ENCODE data around the gene ERCC1.
"Not testable (repeated sequence)": the region's sequence is repeated elsewhere in the genome, so short reads cannot be mapped to it uniquely, and the experiment has no call there.

ERCC1 gene

DNA sequence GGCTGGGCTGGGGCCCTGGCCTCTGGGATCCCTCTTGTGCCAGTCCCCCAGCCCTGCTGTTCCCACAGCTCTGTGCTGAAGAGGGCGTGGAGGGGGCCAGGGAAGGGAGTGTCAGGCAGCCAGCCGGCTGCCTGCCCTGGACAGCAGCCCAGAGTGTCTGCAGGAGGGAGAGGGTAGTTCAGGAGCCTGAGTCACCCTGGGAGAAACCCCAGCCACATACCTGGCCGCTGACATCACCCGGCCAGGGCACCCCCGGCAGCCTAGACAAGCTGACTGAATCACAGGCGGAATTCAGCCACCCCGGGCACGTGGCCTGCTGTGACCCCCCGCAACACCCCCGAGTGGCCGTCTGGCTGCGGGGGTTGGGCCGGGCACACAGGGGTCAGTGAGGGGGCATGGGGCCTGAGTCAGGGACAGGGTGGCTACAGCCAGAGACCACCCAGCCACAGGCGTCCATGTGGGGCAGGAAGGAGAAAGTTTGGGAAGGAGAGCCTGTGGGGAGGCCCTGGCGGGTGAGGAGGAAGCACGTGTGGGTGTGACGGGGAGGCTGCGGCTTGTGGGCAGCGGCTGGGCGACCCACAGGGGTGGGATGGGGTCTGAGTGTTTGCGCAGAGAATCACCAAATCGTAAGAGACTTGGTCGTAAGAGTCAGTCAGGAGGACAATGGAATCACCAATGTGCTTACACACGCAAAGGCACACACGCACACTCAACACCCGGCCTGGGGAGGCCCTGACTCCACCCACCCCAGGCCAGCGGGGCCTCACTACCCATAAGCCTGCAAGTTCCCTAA lies 32.2 kb upstream of the ERCC1 start:
- DNase-seq = peak; percentile 68

DNA sequence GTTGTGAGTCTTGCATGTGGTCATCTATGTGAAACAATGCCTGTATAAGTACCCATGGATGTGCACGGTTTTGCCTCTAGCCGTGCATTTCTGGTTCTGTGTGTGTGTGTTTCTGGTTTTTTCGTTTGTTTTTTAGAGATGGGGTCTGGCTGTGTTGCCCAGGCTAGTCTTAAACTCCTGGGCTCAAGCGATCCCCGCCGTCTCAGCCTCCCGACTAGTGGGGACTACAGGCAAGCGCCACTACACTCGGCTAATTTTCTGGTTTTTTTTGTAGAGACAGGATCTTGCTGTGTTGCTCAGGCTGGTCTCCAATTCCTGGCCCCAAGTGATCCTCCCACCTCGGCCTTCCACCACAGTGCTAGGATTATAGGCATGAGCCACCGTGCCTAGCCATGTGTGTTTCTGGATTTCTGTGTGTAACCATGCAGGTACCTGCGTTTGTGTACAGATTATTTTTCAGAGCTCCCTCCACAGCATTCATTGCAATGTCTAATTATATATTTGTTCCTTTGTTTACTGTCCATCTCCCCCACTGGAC lies 28.2 kb upstream of the ERCC1 start:
- DNase-seq = no peak

DNA sequence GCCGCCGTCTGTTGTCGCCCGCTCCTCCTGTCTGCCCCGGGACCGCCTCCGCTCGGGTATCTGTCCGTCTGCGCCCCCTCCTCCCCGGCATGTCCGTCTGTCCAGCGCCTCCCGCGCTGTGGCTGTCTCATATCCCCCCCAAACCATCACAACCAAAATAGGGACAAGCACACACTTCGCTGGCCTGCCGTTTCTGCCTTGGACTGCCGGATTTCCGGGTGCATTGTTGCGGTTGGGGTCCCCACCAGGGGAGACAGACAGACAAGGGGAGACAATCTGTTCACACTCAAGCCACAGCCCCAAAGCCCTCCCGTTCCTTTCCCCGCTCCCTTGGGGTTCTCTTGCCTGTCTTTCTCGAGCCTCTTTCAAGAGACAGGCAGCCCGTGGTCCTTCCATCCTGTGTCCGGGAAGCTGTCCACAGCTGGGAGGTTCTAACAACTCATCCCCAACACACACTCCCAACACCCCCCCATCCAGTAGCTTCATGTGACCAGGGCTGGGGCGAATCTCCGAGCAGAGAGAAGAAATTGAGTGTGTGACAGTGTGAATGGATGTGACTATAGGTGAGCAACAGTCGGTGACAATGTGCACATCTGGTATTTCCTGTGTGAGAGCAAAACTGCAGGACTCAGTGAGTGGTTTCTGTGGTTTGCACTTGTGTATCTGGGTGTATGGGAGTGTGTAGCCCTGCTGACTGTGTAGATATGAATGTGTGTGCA lies 27.6 kb upstream of the ERCC1 start:
- peak; percentile 59 for DNase-seq

DNA sequence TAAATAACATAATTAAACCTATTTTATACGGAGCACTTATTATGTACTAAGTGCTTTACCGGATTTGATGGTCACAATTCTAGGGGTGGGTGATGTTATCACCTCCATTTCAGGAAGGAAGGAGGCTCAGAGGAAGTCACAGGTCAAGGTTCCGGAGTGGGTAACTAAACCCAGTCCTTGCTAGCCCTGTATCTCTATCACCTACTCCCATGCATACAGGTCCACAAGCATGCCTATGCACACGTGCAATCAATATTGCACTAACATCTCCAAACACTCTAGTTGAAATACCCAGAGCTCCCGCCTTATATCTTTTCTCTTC lies 26.3 kb upstream of the ERCC1 start:
- DNase-seq = peak; percentile 36

DNA sequence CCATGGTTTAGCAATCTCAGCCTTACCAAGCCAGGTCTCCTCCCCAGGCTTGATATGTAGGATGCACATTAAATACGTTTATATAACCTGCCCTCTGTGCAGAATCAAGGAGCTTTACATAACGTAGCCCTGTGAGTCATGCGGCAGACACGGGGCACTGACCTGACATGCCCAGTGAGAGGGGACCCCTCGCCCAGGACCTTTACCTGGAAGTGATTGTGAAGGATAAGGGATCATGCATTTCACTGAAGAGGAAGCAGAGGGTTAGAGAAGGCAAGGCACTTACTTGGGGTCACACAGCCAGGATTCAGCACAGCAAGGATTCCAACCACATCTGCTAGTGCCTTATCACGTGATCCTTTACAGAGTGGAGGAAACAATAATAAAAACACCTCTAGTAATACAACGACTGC lies 25.2 kb upstream of the ERCC1 start:
- DNase-seq = peak; percentile 21

DNA sequence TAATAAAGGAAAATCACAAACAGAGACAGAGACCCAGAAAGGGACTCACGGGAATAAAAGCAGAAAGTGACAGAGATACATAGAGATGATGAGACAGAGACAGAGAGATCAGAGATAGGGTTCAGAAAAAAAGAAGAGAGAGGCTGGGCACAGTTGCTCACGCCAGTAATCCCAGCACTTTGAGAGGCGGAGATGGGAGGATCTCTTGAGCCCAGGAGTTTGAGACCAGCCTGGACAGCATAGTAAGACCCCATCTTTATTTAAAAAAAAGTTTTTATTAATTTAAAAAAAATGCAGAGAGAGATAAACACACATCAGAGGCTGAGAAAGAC lies 24.7 kb upstream of the ERCC1 start:
- DNase-seq = no peak

DNA sequence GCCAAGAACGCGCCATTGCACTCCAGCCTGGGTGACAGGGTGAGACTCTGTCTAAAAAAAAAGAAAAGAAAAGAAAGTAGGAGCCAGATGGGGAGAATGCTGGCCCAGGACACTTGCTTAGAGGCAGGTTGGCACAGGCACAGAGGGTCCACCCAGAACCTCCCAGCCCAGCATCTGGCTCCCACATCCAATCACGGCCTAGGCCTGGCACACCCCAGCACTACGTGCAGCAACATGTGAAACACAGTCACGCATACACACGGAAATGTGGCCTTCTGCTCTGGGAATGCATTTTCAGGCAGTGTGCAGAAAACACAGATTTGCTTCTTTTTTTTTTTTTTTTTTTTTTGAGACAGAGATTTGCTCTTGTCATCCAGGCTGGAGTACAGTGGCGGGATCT lies 23.2 kb upstream of the ERCC1 start:
- DNase-seq = no peak

DNA sequence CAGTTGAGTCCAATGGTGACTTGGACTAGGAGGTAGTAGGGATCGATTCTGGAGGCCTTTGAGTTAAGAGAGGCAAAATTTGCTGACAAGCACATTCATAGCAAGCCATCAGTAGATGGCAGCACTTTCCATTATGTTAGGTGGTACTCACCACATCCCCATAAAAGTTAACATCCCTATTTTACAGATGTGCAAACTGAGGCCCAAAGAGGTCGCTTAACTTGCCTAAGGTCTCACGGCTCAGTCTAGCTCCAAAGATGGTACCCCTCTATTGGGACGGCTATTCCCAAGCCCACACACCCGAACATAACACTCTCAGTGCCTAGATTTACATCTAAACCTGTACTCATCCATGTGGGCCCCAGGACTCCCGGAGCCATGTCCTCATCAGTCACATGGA lies 22.6 kb upstream of the ERCC1 start:
- no peak for DNase-seq

DNA sequence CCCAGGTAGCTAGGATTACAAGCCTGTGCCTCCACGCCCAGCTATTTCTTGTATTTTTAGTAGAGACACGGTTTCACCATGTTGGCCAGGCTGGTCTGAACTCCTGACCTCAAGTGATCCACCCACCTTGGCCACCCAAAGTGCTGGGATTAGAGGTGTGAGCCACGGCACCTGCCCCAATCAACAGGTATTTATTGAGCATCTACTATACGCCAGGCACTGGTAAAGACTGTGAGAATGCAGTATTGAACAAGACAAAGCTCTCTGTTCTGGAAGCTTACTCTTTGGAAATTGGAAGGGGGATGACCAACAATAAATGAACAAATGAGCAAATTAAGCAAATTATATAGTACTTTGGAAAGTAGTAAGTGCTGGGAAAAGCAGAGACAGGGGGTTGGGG lies 21.4 kb upstream of the ERCC1 start:
- no peak for DNase-seq

DNA sequence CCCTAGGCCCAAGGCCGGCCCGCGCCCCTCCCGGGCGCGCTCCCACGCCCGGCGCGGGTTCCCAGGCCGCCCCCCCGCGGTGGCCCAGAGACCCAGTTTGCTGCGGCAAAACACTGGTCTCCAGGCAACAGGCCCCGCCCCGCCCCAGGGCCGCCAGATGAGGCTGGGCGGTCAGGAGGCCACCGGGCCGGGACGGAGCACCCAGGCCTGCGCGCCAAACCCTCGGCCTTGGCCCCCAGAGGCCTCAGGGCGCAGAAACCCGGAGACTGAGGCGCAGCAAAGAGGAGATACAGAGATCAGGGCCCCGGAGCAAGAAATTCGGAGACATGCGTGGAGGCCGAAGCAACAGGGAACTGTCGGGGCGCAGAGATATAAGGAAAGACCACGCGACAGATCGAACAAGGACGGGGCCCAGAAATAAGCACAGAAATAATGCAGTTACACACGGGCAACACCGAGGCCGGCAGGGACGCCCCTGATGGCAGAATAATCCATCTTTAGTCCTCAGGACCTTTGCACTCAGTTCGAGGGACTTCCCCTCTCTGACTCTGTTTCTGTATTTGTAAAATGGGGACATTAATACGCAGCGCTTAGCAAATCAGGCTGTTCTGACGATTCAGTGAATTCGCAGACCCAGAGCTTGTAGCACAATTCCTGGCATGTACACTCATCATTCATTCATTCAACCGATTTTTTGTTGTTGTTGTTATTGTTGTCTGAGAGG lies 20.8 kb upstream of the ERCC1 start:
- peak; percentile 75 for DNase-seq

DNA sequence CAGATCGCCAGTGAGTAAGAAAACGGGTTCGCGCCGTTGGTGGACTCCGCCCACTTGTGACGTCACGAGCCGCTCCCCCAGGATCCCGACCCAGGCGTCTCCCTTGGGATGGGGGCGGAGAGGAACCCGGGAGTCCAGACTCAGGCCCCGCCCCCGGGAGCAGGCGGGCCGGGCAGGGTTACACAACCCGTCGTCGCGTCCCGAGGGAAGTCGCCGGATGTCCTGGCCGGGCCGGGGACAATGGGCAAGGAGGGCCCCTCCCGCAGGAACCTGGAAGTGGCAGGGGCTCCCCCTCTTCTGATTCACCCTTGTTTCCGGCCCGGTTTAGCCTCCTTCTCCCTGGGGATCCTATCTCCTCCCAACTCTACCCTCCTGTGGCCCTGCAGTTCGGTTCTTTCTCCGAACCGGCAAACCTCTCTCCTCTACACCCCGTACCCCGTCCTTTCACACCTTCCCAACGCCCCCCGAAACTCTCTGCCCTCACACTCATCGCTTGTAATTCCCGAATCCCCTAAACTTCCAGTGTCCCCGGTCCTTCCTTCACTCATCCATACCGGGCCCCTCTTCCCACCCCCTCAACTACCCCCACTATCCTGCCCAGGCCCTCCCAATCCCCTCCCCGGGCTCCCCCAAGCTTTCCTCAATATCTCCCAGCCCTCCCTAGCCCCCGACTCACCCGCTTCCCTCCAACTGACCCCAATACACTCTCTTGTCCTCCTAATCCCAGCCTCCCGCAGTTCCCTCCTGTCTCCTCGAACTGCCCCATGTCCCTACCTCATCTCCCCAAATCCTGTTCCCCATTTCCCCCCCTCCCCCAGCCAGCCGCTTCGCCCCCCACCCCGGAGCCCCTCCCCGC lies 20.0 kb upstream of the ERCC1 start:
- peak; percentile 30 for DNase-seq

DNA sequence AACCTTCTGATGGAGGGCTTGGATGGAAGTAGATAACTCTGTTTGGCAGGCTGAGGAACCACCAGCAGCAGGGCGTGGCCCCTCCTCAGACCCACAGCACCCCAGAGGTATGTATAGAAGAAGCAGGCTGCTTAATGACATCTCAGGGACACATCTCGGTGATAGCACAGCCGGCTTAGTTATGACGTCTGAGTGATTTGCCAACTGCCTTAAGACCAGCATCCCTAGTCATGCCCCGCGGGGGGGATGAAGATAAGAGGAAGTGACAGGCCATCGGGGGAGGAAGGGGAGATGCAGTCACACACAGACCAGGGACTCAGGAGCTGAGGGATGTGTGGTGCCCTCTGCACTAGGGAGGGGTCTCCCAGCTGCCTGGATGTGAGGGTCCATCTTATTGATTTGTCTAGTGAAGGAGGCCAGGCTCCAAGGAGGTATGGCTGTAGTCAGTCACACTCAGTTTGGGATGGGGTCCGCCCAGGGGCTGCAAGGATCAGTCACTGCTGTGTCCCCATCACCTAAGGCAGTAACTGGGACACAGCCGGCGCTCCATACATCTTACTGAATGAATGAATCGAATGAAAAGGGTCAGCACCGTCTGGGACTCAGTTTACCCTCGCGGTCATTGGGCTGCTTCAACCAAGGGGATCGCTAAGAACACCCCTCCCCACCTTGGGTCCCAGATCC lies 19.2 kb upstream of the ERCC1 start:
- peak; percentile 30 for DNase-seq

DNA sequence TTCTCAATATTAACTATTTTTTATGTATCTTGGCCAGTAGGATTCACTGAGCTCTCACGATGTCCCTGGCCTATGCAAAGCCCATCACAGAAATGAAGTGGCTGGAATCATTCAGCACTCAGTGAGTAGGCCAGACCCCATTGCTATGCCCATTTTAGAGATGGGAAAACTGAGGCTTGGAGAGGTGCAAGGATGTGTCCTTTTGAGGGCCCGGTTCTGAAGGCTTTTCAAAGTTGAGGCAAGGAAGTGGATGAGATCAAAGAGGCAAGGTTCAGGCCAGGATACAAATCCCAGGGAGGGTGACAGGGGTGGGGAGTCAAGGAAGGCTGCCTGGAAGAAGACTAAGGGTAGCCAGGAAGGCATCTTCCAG lies 18.7 kb upstream of the ERCC1 start:
- DNase-seq = no peak

DNA sequence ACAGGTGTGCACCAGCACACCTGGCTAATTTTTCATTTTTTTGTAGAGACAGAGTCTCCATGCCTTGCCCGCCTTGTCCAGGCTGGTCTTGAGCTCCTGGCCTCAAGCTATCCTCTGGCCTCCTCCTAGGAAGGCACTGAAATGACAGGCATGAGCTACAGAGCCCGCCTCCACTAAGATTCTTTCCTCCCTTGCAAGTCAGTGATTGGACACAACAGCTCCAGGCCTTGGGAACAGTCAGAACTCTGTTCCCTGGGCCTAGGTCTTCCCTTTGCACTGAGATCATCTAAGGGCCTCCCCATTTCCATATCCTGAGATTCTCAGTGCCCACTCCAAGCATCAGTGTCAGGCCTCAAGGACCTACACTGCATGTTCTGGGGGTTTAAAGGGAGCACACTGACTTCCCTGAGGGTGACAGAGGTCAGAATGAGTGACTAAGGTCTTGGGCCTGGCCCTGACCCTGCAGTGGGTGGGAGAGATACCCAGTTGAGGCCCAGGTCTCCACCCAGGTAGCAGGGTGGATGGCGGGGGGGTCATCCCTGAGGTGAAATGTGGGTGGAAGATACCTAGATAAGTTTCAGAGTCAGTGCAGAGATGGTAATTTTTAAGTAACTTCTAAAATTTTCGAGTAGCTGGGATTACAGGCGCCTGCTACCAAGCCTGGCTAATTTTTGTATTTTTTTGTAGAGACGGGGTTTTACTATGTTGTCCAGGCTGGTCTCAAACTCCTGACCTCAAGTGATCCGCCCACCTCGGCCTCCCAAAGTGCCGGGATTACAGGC lies 17.3 kb upstream of the ERCC1 start:
- no peak for DNase-seq

DNA sequence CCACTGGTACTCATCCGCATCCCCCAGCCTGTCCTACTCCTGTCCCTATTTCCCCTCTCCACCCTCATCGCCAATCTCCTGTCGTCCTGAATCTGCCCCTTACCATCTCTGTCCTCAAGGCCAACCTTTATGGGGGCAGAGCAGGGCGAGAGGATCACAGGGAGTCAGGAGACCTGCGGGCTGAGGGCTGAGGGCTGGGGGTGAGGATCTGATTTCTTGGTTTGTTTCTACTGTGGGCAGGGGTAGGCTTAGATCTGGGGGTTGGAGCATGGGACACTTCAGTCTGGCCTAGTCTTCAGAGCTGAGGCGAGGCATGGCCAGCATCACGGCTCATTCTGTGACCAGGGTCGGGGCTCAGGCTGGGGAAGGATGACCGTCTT lies 16.5 kb upstream of the ERCC1 start:
- DNase-seq = no peak

DNA sequence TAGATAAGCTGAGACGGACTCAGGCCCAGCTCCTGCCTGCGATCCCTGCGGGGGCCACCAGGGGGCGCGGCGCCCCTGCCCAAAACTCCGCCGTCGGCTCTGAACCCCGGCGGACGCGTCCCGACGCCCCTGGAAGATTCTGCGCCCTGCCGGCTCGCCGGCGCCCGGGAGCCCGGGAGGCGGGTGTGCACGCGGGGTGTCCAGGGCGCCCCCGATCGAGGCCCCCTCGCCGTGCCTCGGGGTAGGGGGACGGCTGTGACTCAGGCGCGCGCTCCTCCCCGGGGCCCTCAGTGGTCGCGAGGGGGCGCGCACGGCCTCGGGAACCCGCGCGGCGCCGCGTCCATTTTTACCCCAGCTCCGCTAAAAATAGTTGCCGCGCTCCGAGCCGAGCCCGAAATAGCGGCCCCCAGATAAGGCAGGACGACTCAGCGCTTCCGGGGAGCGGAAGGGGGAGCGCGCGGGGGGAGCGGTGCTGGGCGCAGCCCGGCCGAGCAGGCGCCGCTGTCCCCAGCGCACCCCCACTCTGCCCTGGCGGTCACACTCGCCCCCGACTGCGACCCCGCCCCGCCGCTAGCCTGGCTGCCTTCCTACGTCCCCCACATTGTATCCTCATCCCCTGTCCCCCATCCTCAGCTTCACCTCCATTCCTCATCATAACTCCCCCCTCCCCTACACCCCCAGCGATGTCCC lies 16.0 kb upstream of the ERCC1 start:
- DNase-seq = peak; percentile 85

DNA sequence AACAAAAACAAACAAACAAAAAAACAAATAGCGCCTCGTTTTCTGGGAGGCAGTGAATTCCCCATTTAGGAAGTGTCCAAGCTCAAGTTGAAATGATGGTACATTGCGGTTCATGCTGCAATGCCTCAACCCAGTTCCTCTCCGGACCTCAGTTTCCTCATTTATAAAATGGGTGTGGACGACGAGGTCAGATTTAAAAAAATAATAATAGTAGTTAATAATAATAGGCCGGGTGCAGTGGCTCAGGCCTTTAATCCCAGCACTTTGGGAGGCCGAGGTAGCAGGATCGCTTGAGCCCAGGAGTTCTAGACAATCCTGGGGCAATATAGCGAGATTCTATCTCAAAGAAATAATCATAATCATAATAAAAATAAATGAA lies 15.5 kb upstream of the ERCC1 start:
- DNase-seq = no peak

DNA sequence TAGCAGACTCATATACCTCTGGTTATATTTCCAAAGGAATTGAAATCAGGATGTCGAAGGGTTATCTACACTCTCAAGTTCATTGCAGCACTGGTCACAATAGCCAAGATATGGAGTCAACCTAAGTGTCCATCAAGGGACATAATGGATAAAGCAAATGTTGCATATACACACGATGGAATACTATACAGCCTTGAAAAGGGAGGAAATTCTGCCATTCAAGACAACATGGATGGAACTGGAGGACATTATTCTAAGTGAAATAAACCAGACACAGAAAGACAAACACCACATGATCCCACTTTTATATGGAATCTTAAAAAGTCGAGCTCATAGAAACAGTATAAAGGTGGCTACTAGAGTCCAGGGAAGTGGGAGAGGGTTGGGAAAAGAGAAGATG lies 13.6 kb upstream of the ERCC1 start:
- no peak for DNase-seq

DNA sequence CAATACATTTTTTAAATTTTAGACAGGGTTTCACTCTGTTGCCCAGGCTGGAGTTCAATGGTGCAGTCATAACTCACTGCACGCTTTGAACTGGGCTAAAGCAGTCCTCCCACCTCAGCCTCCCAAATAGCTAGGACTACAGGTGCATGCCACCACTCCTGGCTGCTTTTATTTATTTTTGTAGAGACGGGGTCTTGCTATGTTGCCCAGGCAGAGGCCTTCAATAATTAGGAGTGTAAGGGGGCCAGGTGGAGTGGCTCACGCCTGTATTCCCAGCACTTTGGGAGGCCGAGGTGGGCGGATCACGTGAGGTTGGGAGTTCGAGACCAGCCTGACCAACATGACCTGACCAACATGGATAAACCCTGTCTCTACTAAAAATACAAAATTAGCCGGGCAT lies 8.8 kb upstream of the ERCC1 start:
- not testable (repeated sequence) for DNase-seq

DNA sequence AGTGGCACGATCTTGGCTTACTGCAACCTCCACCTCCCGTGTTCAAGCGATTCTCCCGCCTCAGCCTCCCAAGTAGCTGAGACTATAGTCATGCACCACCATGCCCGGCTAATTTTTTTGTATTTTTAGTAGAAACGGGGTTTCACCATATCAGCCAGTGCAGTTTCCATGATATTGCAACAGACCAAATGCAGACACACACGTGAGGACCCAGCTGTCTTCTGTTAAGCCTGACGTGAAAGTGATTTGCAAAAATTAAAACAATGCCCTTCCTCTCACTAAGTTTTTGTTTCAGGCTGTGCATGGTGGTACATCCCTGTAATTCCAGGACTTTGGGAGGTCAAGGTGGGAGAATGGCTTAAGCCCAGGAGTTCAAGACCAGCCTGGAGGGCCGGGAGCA lies 7.3 kb upstream of the ERCC1 start:
- not testable (repeated sequence) for DNase-seq

DNA sequence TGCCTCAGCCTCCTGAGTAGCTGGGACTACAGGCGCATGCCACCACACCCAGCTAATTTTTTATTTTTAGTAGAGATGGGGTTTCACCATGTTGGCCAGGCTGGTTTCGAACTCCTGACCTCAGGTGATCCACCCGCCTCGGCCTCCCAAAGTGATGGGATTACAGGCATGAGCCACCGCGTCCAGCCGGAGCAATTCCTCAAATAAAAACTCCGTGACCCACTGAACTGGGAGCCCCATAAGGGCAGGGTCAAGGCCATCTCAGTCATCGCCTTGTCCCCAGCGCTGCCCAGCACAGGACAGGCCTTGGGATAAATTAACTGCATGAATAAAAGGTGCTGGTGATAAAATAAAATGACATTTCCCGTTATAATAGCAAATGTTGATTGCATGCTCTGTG lies 6.2 kb upstream of the ERCC1 start:
- DNase-seq = not testable (repeated sequence)

All from activated gamma-delta T cell treated with Interleukin-2 at 50 U/mL for 16 hours (primary cell).